DND-41 (cell line): ENCODE results near the gene SH3BP2.
A peak's percentile ranks its signal among the peaks of the same experiment; 100 is the strongest.

Source experiments
- ATAC-seq: fragments of 200-7000 bp; cut with Tn5 transposase; 3 replicates; pipeline ENCODE4 v1.9.1; 2021; ENCODE audit warnings: low read depth; ENCODE audit not compliant: insufficient read depth
- DNase-seq: peaks from one replicate; pipeline ENCODE4 v3.0.0-alpha.2; 2020
- H2AFZ ChIP-seq: 2 replicates; pipeline ENCODE4 v1.6.0; 2012; ENCODE audit warnings: low read depth, low read length
- H3K27ac ChIP-seq: 2 replicates; pipeline ENCODE4 v1.5.1; 2012; ENCODE audit warnings: low read length, inconsistent platforms
- H3K27me3 ChIP-seq: fragments of 200-600 bp; sonication (generic); 2 replicates; pipeline ENCODE4 v1.6.0; 2012; ENCODE audit warnings: low read length, mild to moderate bottlenecking, inconsistent platforms; ENCODE audit not compliant: insufficient read depth, poor library complexity
- H3K36me3 ChIP-seq: 2 replicates; pipeline ENCODE4 v1.5.1; 2012; ENCODE audit warnings: low read length, inconsistent platforms; ENCODE audit not compliant: insufficient read depth
- H3K4me1 ChIP-seq: 2 replicates; pipeline ENCODE4 v1.5.1; 2012; ENCODE audit warnings: mild to moderate bottlenecking, low read length; ENCODE audit not compliant: insufficient read depth
- H3K4me2 ChIP-seq: 2 replicates; pipeline ENCODE4 v1.6.0; 2012; ENCODE audit warnings: mild to moderate bottlenecking, moderate library complexity, low read length, inconsistent platforms; ENCODE audit not compliant: insufficient read depth
- H3K4me3 ChIP-seq, 2 experiments: fragments of 200-600 bp in 1 of 2; shearing (Covaris generic) in 1 of 2; 2 replicates each; pipeline ENCODE4 v1.5.1; 2012 to 2016; ENCODE audit warnings: inconsistent platforms in 2 of 2, low read length in 2 of 2, mild to moderate bottlenecking in 2 of 2, low read depth in 1 of 2, moderate library complexity in 1 of 2
- H3K79me2 ChIP-seq: 2 replicates; pipeline ENCODE4 v1.6.0; 2012; ENCODE audit warnings: low read length, inconsistent platforms; ENCODE audit not compliant: insufficient read depth
- H3K9ac ChIP-seq: 2 replicates; pipeline ENCODE4 v1.6.0; 2012; ENCODE audit warnings: low read depth, mild to moderate bottlenecking, inconsistent platforms, low read length, moderate library complexity
- H3K9me3 ChIP-seq: 2 replicates; pipeline ENCODE4 v1.5.1; 2012; ENCODE audit warnings: low read length, moderate library complexity, mild to moderate bottlenecking, inconsistent platforms; ENCODE audit not compliant: insufficient read depth, severe bottlenecking
- H4K20me1 ChIP-seq: 2 replicates; pipeline ENCODE4 v1.6.0; 2012; ENCODE audit warnings: low read length; ENCODE audit not compliant: insufficient read depth
- CTCF ChIP-seq: IDR thresholded peaks from 2 replicates; pipeline ENCODE4 v1.5.1; 2012; ENCODE audit warnings: borderline replicate concordance, low read length, moderate library complexity, mild to moderate bottlenecking; ENCODE audit not compliant: poor library complexity, severe bottlenecking; ENCODE audit errors: extremely low read depth
- EZH2 ChIP-seq: IDR thresholded peaks from 3 replicates; pipeline ENCODE4 v1.6.1; 2012; ENCODE audit warnings: borderline replicate concordance, low read depth, mild to moderate bottlenecking, moderate library complexity, low read length, inconsistent platforms; ENCODE audit not compliant: severe bottlenecking

Gene SH3BP2

GRCh38 chr4:2795893-2796848 lies 3.3 kb downstream of the SH3BP2 start:
- Histone ChIP-seq H3K36me3 (no peaks in the 10 kb centered on the region), H3K79me2 (no peaks in the 10 kb centered on the region), H3K4me3 (no peak overlapping the region), H3K4me1 (no peaks in the 10 kb centered on the region), H4K20me1 (no peaks in the 10 kb centered on the region), H3K9me3 (no peaks in the 10 kb centered on the region), H3K27me3 (no peaks in the 10 kb centered on the region), H3K9ac (no peak overlapping the region), H3K4me2 (no peak overlapping the region), H3K27ac (no peak overlapping the region), H2AFZ (no peak overlapping the region)
- DNase-seq (no peak), ATAC-seq (no peak)
- TF ChIP-seq EZH2: no peak
- TF ChIP-seq CTCF: no peak

- Histone ChIP-seq H3K4me2 (no peak overlapping the region), H3K9ac (no peak overlapping the region), H3K4me1 (no peaks in the 10 kb centered on the region), H3K9me3 (no peaks in the 10 kb centered on the region), H4K20me1 (no peaks in the 10 kb centered on the region), H3K27me3 (no peaks in the 10 kb centered on the region), H3K36me3 (no peaks in the 10 kb centered on the region), H3K27ac (no peak overlapping the region), H3K79me2 (no peaks in the 10 kb centered on the region), H2AFZ (no peak overlapping the region), H3K4me3 (no peak overlapping the region)
- DNase-seq (no peak), ATAC-seq (no peak)
- TF ChIP-seq EZH2 (no peak), CTCF (no peak)
Measured at GRCh38 chr4:2796849-2797544, 4.1 kb downstream of the SH3BP2 start.

- H3K4me3 ChIP-seq: no peak overlapping the region
- DNase-seq (peak; percentile 48), ATAC-seq (peak; percentile 48)
- TF ChIP-seq EZH2: no peak
- TF ChIP-seq CTCF: no peak
- H3K4me2 ChIP-seq: no peak overlapping the region
- H3K36me3 ChIP-seq: no peaks in the 10 kb centered on the region
- no peaks in the 10 kb centered on the region for H3K4me1 ChIP-seq
- H3K27ac ChIP-seq: no peak overlapping the region
- H3K27me3 ChIP-seq: no peaks in the 10 kb centered on the region
- no peaks in the 10 kb centered on the region for H4K20me1 ChIP-seq
- H2AFZ ChIP-seq: no peak overlapping the region
- H3K9ac ChIP-seq: no peak overlapping the region
- no peaks in the 10 kb centered on the region for H3K9me3 ChIP-seq
- H3K79me2 ChIP-seq: no peaks in the 10 kb centered on the region
Measured at GRCh38 chr4:2797545-2798305, 4.8 kb downstream of the SH3BP2 start.
